Suprapubic skin (tissue), 3 donors: Measurements from ENCODE around the gene ZNF180.

Experiments
- CTCF ChIP-seq, 2 donors: fragments of 200-600 bp in 1 of 2; fragments of 450-650 bp in 1 of 2; sonication (generic) in 1 of 2; IDR thresholded peaks; one replicate each; pipeline ENCODE4 v1.5.1; 2016 to 2019; ENCODE audit warnings: antibody characterized with exemption in 2 of 2, mild to moderate bottlenecking in 1 of 2, moderate library complexity in 1 of 2
- EP300 ChIP-seq: sonication (generic); formaldehyde crosslinking; IDR thresholded peaks from one replicate; pipeline ENCODE4 v1.6.1; 2017; ENCODE audit warnings: antibody characterized with exemption
- POLR2A ChIP-seq, 2 donors: fragments of 450-650 bp; IDR thresholded peaks; one replicate each; pipeline ENCODE4 v1.6.1; 2017; ENCODE audit warnings: antibody characterized with exemption in 2 of 2, mild to moderate bottlenecking in 2 of 2, moderate library complexity in 2 of 2

- TF ChIP-seq CTCF (IDR thresholded peaks at IDR 0.05) (no peak), POLR2A (IDR thresholded peaks at IDR 0.05) (no peak), EP300 (no peak)
Measured at GRCh38 chr19:44451687-44452086, 48.6 kb downstream of the ZNF180 start.
